ENCODE data around the gene GSTA4.
"Not testable (repeated sequence)": the region's sequence is repeated elsewhere in the genome, so short reads cannot be mapped to it uniquely, and the experiment has no call there.

GSTA4 gene

DNA sequence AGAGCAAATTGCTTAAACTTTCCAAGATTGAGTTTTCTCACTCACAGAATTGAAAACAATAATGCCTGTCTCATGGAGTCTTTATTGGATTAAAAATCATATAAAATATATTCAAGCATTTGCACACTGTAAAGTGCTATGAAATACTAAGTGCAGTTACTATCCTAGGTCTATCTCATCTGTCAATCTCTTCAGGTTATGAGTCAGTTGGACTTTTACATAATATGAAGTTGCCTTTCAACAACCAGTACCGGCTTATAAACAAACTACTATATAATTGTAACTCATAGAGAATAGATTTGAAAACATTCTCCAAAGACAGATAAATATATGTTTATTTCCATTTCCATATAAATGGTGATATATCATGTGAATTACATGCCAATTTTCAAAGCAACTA lies 20.4 kb upstream of the GSTA4 start:
- peak overlapping the region in 1 of 21 experiments; percentile 2 for H3K27ac ChIP-seq
- no peak overlapping the region for H3K4me3 ChIP-seq

DNA sequence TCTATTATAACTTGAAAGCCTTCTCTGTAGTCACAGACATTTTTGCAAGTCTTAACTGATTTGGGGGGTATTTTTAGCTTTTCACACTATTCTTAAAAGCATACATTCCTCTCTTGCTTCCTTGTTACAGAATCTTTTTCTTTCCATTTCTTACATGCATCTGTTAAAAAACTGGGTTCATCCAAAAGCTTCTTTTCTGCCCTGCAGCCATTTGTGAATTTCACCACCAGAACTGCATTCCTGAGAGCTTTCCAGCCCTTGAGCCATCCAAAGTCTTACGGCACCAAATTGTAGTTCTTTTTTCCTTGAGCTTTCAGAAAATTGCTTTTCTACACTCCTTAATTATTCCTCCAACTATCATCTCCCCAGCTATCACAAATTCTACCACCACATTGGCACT lies 19.7 kb upstream of the GSTA4 start:
- peak overlapping the region in 1 of 21 experiments; percentile 2 for H3K27ac ChIP-seq
- no peak overlapping the region for H3K4me3 ChIP-seq

DNA sequence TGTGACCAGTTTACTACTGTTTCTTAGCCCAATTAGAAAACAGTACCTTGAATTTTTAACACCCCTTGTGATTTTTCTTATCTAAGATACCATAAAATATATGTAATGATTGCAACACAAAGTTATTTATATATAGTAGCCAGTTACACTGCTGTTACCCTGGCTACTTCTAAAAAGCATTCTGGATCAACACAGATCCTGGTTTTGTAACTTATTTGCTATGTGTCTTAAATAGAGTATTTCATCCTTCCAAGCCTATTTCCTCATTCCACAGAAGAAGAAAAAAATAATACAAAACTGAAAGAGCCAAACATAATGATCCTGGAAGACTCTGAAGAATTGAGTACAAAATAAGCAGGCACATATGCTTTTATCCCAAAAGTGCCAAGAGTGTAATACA lies 19.0 kb upstream of the GSTA4 start:
- H3K4me3 ChIP-seq = no peak overlapping the region
- H3K27ac ChIP-seq = peak overlapping the region in 6 of 21 experiments; percentile 1 to 63 (median 37)

DNA sequence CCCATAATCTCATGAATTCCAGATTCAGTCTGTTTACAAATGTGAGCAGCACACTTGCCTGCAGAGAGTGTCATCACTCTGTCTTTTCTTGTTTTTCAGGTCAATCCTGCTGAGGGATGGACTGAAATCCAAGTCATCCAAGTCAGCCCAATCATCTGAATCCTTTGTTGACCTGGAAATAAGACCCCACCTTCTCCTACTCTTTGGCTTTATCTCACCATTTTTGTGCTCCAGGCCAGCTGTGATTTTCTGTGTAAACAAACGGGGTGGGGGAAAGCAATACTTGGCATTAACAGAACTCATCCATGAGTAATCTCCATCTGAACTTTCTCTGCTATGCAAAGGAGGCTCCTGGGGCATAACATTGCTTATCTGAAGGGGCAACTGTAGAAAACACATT lies 16.9 kb upstream of the GSTA4 start:
- H3K4me3 ChIP-seq = no peak overlapping the region
- H3K27ac ChIP-seq = peak overlapping the region in 2 of 21 experiments; percentile 36 to 50

DNA sequence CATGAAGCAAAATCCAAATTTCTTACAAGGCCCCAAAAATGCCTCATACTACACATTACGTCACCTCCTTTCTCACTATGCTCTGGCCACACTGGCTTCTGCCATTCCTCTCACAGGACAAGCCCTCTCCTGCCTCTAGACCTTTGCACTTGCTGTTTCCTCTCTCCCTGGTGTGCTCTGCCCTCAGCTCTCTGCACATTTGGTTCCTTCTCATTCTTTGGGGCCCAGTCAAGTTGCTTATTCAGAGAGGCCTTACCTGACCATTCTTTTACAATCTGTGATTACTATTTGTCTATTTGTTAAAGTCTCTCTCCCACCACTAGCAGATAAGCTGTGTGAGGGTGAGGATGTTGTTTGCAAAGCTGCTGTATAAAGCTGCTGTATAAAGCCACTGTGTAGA lies 15.4 kb upstream of the GSTA4 start:
- Histone ChIP-seq H3K27ac (no peak overlapping the region), H3K4me3 (no peak overlapping the region)

DNA sequence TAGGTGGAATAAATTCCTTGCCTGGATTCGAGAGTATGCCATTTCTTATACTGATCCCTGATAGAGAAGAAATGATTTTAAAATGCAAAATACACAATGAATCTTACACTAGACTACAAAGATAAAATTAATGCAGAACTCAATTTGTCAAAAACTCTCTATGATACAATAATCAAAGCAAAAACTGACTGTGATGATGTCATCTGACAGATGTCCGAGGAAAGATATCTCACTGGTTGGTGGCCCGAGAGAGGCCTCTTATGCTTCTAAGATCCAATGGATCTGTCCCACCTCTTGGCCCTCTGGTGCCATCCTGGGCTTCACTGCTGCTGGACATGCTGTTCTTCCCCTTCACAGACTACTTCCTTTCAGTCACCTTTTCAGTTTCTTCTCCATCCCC lies 14.4 kb upstream of the GSTA4 start:
- H3K27ac ChIP-seq = no peak overlapping the region
- no peak overlapping the region for H3K4me3 ChIP-seq

DNA sequence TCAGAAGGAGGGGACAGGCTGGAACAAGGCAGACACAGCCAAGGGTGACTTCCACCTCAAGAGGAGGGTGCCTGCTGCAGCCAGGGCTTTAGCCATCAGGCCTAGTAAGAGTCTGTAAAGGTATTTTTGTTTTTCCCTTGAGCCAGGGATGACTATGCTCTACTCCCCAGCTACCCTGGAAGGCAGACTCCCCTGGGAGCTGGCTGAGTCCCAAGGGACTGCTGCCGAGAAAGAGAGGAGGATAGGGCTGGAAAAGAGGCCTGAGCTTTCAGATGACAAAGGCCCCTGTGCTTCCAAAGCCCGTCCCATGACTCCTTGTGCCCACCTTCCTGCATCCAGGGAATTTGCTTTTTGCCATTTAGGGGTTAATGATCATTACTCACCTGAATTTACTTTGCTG lies 14.0 kb upstream of the GSTA4 start:
- Histone ChIP-seq H3K27ac (no peak overlapping the region), H3K4me3 (no peak overlapping the region)

DNA sequence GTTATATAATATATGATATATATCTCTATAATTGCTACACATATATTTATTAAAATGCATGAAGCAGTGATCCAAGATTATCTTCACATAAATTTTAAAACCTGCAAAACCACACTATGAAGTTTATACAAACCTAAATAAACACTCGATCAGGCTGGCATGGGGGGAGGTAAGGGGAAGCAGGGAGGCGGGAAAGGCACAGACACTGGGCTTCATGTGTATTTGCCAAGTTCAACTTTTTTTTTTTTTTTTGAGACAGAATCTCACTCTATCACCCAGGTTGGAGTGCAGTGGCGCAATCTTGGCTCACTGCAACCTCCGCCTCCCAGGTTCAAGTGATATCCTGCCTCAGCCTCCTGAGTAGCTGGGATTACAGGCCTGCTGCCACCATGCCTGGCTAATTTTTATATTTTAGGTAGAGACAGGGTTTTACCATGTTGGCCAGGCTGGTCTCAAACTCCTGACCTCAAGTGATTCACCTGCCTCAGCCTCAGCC lies 13.2 kb upstream of the GSTA4 start:
- not testable (repeated sequence) for H3K4me3 ChIP-seq, H3K27ac ChIP-seq

DNA sequence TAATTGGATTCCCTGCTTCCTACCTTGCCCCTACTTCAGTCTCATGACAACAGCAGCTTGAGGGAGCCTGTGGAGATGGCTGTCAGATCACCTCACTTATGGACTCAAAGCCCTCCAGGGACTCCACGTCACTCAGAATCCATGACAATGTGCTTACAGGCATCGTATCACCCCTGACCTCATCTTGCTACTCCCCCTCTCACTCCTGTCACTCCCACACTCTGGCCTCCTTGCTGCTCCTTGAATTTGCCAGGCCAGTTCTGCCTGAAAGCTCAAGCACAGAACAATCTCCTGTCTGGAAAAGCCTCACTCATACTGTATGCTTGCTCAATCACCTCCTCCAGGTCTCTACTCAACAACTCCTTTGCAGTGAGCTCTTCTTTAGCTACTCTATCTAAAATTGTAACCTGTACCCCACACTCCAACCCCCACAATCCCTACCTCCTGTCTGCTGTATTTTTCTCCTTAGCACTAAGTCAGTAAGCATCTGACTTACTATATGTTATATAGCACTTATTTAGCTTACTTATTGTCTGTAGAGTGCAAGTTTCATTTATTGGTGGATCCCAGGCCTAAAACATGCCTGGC lies 10.7 kb upstream of the GSTA4 start:
- H3K27ac ChIP-seq = peak overlapping the region in 3 of 21 experiments; percentile 17 to 43 (median 32)
- no peak overlapping the region for H3K4me3 ChIP-seq

DNA sequence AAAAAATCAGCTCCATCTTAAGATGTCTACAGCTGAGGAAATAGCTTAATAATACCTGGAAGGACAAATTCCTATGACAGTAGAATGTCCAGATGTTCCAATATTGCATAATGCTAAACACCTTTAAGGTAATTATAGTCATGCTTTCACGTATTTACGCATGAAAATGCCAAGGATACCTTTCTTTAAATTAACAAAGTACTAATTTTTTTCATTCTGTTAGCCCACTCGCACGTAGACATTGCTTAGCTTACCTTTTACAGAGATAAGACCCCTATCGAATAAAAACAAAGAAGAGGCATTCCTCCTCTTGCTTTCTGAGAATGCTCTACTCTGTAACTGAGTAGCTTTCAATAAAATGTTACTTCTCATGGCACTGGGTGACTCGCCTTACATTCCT lies 4.4 kb upstream of the GSTA4 start:
- H3K27ac ChIP-seq = no peak overlapping the region

DNA sequence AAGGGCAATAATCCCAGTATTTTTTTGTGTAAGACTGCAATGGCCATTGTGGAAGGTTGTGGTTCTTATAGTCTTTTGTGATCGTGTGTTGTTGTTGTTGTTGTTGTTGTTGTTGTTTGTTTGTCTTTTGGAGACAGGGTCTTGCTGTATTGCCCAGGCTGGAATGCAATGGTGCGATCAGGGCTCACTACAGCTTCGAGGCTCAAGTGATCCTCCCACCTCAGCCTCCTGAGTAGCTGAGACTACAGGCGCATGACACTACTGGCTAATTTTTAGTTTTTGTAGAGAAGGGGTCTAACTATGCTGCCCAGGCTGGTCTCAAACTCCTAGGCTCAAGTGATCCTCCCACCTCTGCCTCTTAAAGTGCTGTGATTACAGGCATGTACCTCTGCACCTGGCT lies 3.5 kb upstream of the GSTA4 start:
- no peak overlapping the region for H3K27ac ChIP-seq
- H3K4me3 ChIP-seq = no peak overlapping the region

More for the DNA sequence above, 4.4 kb upstream of the GSTA4 start:
- H3K4me3 ChIP-seq = no peak overlapping the region

DNA sequence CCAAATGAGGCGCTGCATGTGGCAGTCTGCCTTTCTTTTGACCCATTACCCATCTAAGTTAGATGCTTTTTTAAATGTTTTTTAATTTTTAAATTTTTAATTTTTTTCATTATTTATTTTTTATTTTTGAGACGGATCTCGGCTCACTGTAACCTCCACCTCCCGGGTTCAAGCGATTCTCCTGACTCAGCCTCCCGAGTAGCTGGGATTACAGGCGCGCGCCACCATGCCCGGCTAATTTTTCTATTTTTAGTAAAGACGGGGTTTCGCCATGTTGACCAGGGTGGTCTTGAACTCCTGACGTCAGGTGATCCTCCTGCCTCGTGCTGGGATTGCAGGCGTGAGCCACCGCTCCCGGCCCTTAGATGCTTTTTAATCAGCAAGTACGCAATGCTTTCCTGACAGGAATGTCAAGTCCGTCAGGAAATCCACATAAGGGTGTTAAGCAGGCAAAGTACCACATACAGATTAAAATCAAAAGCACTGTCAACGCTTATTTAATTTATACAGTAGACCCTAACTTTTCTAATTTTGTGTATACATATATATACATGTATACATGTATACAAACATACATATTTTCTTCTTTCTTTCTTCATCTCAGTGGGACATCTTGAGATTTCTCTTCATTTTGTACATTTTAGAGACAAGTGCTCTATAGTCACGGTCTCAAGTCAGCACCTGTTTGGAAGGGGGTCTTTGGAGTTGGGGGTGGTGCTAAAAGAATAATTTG lies 995 bp upstream of the GSTA4 start:
- Histone ChIP-seq H3K27ac (peak overlapping the region in 12 of 21 experiments; percentile 13 to 99 (median 56)), H3K4me3 (peak overlapping the region in 6 of 7 experiments; percentile 3 to 70 (median 38))

DNA sequence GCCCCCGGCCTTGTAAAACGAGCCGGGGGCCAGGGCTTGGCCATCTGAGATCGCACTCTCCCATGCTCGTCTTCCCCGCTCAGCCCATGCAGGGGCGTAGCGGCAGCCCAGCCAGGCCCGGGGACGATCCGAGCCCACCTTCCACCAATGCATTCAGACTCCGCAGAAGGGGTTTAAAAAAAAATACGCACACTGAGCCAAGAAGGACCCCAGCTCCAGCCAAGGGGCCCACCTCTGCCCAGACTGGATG lies 320 bp downstream of the GSTA4 start:
- Histone ChIP-seq H3K4me3 (peak overlapping the region; percentile 58 to 84 (median 70)), H3K27ac (peak overlapping the region; percentile 26 to 99 (median 95))

DNA sequence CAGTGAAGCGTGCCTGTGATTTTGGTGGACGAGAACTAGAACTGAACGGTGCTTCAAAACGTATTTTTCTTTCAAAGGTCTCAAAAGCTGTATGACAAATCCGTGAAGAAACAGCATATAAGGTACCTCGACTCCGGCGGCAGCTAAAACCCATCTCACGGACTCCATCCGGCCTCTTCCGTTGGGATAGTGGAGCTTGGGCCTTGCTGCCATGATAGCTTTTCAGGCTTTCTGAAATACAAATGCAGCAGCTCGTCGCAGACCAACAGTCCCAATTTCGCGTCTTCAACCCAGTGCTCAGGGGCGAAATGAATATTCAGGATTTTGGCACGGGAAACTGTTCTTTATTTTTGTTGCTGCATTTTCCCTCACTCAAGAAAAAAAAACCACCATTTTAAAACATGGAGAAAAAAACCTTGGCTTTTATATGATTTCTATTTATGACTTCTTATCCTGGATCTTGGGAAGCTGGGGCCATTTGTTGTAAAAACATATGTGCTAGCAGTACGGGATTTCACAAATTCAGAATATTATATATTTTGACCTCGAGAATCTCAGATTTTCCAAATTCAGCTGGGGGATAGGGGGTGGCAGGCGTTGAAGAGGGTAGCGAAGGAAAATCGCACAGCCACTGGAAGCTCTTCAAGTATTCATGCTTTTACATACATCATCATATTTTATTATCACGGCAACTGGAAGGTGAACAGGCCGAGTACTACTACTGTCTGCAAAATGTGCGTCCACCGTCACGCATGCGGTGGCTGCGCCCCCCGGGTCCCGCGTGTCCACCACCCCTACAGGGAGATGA lies 849 bp downstream of the GSTA4 start:
- peak overlapping the region; percentile 26 to 99 (median 95) for H3K27ac ChIP-seq

DNA sequence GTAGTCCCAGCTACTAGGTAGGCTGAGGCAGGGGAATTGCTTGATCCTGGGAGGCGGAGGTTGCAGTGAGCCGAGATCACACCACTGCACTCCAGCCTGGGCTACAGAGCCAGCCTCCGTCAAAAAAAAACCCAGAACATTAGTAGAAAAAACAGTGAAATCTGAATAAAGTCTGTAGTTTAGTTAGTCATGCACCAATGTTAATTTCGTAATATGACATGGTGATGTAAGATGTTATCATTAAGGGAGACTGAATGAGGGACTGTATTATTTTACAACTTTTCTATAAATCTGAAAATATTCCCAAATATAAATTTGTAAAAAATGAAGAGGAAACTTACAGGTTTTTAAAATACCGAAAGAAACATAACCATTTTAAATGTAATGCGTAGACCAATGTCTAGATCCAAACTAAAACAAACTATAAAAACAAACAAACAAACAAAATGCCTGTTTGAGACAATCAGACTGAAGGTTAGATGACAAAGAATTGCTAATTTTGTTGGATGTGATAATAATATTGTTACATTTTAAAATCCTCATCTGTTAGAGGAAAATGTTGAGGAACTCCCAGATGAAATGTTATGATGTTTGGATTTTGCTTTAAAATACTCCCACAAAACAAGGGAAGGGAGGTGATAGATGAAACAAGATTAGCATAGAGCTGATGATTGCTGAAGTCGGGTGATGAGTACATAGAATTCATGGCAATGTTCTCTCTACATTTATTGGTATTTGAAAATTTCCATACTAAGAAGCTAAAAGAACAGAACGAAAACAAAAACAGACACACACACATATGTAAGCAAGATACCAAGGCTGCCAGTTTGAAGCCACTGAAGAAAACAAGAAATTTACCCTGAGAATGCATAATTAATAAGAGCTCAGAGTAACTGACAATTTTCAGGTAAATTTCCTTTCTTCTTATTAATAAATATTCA lies 1.8 kb downstream of the GSTA4 start:
- H3K27ac ChIP-seq = peak overlapping the region in 20 of 21 experiments; percentile 63 to 99 (median 95)
- peak overlapping the region; percentile 58 to 84 (median 70) for H3K4me3 ChIP-seq

More for the DNA sequence above, 849 bp downstream of the GSTA4 start:
- peak overlapping the region; percentile 58 to 84 (median 70) for H3K4me3 ChIP-seq

DNA sequence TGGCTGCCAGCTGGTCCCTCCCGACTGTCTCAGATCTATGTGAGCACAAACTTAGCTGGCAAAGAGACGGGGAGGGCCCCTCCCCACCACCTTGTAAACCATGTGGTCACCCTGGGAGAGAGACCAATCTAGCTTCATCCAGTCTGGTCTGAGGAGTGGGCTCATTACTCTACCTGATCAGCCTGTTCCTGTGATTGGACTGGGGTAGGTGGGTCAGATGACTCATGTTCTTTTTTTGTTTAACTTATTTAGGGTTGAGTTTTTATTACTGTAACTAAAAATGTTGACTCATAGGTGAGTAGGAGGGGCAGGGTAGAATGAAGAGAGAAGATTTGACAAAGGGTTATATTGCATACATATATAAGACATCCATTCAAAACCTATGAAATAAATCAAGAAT lies 4.7 kb downstream of the GSTA4 start:
- H3K4me3 ChIP-seq = no peak overlapping the region
- peak overlapping the region in 1 of 21 experiments; percentile 10 for H3K27ac ChIP-seq

DNA sequence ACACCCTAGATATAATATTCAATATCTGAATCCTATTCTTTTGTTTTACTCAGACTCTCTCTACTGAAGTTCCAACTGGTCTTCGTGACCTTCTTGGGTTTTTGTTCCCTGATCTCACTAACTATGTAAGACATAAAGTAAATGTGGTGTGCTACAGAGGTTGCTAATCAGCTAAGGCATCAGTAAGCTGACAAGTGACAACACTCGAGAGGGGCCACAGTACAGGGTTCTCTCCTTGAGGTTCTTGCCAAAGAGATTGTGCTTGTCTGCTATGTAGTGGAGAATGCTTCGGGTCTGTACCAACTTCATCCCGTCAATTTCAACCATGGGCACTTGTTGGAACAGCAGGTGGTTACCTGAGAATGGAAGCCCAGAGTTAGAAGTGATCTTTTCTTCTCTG lies 9.9 kb downstream of the GSTA4 start:
- no peak overlapping the region for H3K27ac ChIP-seq
- no peak overlapping the region for H3K4me3 ChIP-seq

DNA sequence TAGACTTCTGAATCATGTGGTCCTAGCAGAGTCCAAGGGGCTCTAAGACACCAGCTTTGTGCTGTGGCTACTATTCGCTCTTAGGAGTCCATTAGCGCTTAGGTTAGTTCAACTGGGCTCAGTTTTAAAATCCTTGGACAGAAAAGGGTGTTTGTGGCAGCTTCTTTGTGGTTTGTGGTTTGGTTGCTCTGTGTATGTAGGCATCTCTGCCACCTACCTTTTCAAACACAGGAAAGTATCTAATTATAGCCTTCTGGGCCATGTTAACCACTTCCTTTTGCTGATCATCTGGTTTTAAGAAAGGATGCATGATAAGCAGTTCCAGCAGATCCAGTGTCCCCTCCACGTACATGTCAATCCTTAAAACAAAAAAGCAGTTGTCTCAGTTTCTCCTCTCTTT lies 10.8 kb downstream of the GSTA4 start:
- H3K27ac ChIP-seq = no peak overlapping the region
- no peak overlapping the region for H3K4me3 ChIP-seq

DNA sequence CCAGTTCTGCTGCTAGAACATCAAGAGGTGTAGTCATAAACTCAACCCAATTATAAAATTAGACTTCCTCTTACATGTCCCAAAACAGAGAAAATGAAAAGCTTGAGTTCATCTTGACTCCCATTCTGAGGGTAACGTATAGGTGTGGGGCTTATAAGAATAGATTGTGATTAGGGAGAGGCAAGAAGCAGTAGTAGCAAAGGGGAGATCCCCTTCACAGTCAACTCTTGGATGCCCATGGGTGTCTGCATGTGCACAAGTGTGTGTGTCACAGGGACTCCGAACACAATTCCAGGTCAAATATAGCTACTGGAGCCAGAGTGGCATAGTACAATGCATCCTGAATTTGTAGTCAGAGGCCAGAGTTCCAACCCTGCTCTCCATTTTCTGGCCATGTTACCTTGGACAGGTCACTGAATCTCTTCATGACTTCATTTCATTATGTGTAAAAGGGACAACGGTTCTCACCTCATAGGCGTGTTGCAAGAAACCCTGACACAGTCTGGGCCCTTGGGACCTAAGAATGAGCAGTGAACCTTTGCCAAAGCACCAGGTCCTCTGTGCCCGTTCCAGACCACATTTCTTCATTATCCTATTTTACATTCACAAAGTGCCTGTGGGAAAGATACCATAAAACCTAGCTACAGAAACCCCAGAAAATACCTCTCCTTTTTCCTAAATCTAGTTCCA lies 11.8 kb downstream of the GSTA4 start:
- H3K27ac ChIP-seq = no peak overlapping the region
- H3K4me3 ChIP-seq = no peak overlapping the region
